ENCODE results near the gene ATP8A2. TPM values are rescaled to one million over a fixed set of nuclear protein-coding genes. Genes with fewer than 3 reads are reported as not detected.

The ATP8A2 gene
- total RNA-seq, 1 donor from 2014 or later, result 1.9 TPM

DNA sequence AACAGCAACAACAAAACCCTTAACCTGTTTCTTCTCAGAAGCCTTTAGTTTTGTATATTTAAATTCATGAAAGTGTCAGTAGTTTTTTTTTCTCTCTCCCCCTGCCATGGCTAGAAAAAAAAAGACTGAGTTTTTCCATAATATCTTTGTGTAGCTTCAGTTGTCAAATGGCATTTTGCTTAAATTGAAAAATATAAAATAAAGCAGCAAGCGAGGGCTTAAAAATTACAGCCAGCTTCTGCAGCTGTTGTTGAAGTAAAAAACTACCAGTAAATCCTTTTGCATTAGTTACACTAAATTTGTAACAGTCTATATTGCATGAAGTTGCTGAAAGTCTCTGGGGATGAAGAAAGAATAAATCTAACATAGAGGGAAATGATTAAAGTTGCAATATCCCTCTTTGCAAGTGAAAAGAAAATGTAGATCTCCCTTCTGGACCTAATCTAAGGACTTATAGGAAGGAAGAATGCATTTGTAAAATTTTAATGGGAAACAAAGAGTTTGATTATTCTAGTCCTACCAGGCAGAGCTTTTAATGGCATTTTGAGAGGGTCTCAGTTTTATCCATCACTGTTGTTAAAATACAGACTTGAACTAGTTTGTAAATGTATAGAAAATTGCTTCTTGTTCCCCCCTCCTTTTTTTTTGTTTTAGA lies 215.7 kb downstream of the ATP8A2 start:
- intact Hi-C loops (cut with DNase I), result no loop called here
- Histone ChIP-seq H3K27me3 (no peaks in the 10 kb centered on the region), H3K4me3 (no peak overlapping the region), H3K27ac (no peak overlapping the region), H3K4me1 (no peaks in the 10 kb centered on the region), H3K36me3 (no peaks in the 10 kb centered on the region), H3K9me3 (no peaks in the 10 kb centered on the region)
- TF ChIP-seq, protein P1, sequence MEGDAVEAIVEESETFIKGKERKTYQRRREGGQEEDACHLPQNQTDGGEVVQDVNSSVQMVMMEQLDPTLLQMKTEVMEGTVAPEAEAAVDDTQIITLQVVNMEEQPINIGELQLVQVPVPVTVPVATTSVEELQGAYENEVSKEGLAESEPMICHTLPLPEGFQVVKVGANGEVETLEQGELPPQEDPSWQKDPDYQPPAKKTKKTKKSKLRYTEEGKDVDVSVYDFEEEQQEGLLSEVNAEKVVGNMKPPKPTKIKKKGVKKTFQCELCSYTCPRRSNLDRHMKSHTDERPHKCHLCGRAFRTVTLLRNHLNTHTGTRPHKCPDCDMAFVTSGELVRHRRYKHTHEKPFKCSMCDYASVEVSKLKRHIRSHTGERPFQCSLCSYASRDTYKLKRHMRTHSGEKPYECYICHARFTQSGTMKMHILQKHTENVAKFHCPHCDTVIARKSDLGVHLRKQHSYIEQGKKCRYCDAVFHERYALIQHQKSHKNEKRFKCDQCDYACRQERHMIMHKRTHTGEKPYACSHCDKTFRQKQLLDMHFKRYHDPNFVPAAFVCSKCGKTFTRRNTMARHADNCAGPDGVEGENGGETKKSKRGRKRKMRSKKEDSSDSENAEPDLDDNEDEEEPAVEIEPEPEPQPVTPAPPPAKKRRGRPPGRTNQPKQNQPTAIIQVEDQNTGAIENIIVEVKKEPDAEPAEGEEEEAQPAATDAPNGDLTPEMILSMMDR (IDR thresholded peaks at IDR 0.05), result no peak
- DNase-seq, result no peak
- ATAC-seq, result no peak

DNA sequence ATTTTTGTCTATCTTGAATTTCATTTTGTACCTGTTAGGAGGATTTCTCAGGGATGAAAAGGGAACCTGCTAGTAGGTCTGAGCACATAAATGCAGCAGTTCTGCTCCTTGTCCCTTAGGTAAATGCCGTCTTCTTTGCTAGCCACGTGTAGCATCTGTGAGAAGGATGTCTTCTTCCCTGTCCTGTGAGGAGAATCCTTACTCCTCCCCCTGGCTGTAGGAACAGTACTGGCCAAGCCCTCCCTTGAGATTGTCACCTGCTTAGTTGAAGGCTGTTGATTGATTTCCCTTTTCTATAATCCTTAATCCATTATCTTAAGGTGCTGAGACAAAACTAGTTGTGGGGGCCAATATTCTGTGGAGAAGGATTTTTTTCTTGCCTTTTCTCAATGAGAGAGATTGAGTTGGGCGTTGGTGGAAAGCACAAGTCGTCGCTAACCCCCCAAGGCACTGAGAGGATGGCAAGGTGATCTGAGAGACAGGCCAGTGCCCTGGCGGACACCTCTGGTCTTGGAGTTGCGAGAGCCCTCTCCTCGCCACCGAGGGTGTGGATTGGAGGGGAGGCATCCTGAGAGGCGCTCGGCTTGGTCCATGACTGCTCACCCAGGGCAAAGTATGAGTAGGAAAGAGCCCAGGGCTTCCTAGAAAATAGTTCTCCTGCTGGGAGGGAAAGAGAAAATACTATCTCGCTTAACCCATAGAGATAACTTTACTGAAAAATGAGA lies 216.7 kb downstream of the ATP8A2 start:
- TF ChIP-seq, protein P1 (IDR thresholded peaks at IDR 0.05), result no peak
- intact Hi-C loops (cut with DNase I), result no loop called here
- Histone ChIP-seq H3K36me3 (no peaks in the 10 kb centered on the region), H3K27me3 (no peaks in the 10 kb centered on the region), H3K27ac (no peak overlapping the region), H3K4me3 (no peak overlapping the region), H3K9me3 (no peaks in the 10 kb centered on the region), H3K4me1 (no peaks in the 10 kb centered on the region)
- no peak for DNase-seq
- ATAC-seq, result no peak

DNA sequence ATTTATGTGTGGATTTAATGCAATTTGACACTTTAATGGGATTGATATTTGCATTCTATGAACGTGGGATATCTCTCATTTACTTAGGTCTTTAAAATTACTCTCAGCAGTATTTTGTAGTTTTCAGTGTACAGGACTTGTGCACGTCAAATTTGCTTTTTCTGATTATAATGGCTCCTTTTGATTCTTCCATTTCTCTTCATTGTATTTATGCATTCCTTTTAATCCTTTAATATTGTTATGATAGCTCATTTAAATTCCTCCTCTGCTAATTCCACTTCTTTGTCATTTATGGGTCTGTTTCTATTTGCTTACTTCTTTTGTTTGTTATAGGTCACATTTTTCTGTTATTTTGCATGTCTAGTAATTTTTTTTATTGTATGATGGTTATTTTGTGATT lies 226.6 kb downstream of the ATP8A2 start:
- Histone ChIP-seq H3K36me3 (no peaks in the 10 kb centered on the region), H3K4me3 (no peak overlapping the region), H3K27me3 (peaks cover 5% of the 10 kb centered on the region), H3K9me3 (no peaks in the 10 kb centered on the region), H3K27ac (no peak overlapping the region), H3K4me1 (no peaks in the 10 kb centered on the region)
- TF ChIP-seq, protein P1 (IDR thresholded peaks at IDR 0.05), result no peak
- intact Hi-C loops (cut with DNase I), result no loop called here
- DNase-seq (no peak), ATAC-seq (no peak)

DNA sequence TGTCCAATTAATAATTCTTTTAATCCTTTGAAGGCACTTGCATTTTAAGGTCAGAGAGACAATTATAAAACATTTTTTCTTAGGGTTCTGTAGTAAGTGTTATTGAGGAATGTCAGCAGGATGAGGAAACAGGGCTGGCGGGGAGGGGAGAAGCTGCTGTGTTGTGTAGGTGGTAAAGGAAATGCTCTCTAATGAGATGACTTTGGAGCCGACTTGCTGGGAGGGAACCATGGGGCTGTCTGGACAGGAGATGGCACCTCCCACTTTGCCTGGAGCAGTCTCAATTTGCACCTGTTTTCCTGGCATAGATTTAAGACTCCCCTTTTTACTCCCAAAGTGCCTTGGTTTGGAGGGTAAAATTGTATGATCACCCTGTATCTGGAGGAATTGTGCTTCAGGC lies 230.4 kb downstream of the ATP8A2 start:
- Histone ChIP-seq H3K4me1 (no peaks in the 10 kb centered on the region), H3K27ac (no peak overlapping the region), H3K27me3 (peaks cover 5% of the 10 kb centered on the region), H3K9me3 (no peaks in the 10 kb centered on the region), H3K36me3 (no peaks in the 10 kb centered on the region), H3K4me3 (no peak overlapping the region)
- TF ChIP-seq, protein P1 (IDR thresholded peaks at IDR 0.05), result no peak
- DNase-seq, result no peak
- intact Hi-C loops (cut with DNase I), result no loop called here
- ATAC-seq, result no peak

DNA sequence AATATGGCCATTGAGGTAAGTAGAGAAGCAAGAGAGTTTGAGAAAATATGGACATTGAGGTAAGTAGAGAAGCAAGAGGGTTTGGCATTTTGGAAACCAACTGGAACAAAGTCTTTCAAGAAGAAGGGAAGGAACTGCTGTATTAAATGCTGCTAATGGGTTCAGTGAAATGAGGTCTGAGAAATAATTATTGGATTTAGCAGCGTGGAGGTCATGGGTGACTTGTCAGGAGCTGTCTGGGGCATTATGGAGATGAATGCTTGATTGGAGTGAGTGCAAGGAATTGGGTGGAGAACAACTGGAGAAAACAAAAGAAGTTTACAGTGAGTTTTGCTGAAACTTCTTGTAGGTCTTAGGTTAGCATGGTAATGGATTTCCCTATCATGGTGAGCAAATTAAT lies 232.3 kb downstream of the ATP8A2 start:
- H3K27me3 ChIP-seq, result peaks cover 5% of the 10 kb centered on the region
- H3K9me3 ChIP-seq, result no peaks in the 10 kb centered on the region
- DNase-seq, result no peak
- H3K27ac ChIP-seq, result no peak overlapping the region
- TF ChIP-seq, protein P1 (IDR thresholded peaks at IDR 0.05), result no peak
- intact Hi-C loops (cut with DNase I), result no loop called here
- H3K36me3 ChIP-seq, result no peaks in the 10 kb centered on the region
- no peak for ATAC-seq
- no peaks in the 10 kb centered on the region for H3K4me1 ChIP-seq
- no peak overlapping the region for H3K4me3 ChIP-seq

Data from upper lobe of right lung (tissue), 1 donor.